GM23338 (cell line): ENCODE measurements around the gene AOAH. TPM values are rescaled to one million over a fixed set of nuclear protein-coding genes. Genes with fewer than 3 reads are reported as not detected.

Experiments
- ATAC-seq: fragments of 200-7000 bp; cut with Tn5 transposase; 3 replicates; pipeline ENCODE4 v1.9.1; 2020
- DNase-seq: peaks from one replicate; pipeline ENCODE4 v3.0.0-alpha.2; 2015; ENCODE audit warnings: low spot score
- H2AFZ ChIP-seq: fragments of 200-600 bp; sonication (generic); 2 replicates; pipeline ENCODE4 v1.8.0; 2016; ENCODE audit warnings: antibody characterized with exemption, mild to moderate bottlenecking, moderate library complexity
- H3F3A ChIP-seq: fragments of 200-600 bp; sonication (generic); replicated peaks from 2 replicates; pipeline ENCODE4 v1.8.0; 2017; ENCODE audit warnings: antibody characterized with exemption, mixed run types, low read depth
- H3K27ac ChIP-seq: fragments of 200-600 bp; sonication (generic); 2 replicates; pipeline ENCODE4 v1.6.1; 2016; ENCODE audit warnings: low read depth
- H3K27me3 ChIP-seq: fragments of 200-600 bp; sonication (generic); 2 replicates; pipeline ENCODE4 v1.8.0; 2016; ENCODE audit warnings: mild to moderate bottlenecking, mixed run types, moderate library complexity; ENCODE audit not compliant: insufficient read depth
- H3K36me3 ChIP-seq: fragments of 200-600 bp; sonication (generic); 2 replicates; pipeline ENCODE4 v1.8.0; 2016; ENCODE audit warnings: mild to moderate bottlenecking; ENCODE audit not compliant: insufficient read depth
- H3K4me1 ChIP-seq: fragments of 200-600 bp; sonication (generic); 2 replicates; pipeline ENCODE4 v1.8.0; 2016; ENCODE audit warnings: mild to moderate bottlenecking, moderate library complexity; ENCODE audit not compliant: insufficient read depth
- H3K4me2 ChIP-seq: fragments of 200-600 bp; sonication (generic); 2 replicates; pipeline ENCODE4 v1.7.1; 2017; ENCODE audit warnings: mixed run types
- H3K4me3 ChIP-seq: fragments of 200-600 bp; sonication (generic); 2 replicates; pipeline ENCODE4 v1.6.1; 2016; ENCODE audit warnings: mixed run types
- H3K79me2 ChIP-seq: fragments of 200-600 bp; sonication (generic); replicated peaks from 2 replicates; pipeline ENCODE4 v1.8.0; 2017; ENCODE audit warnings: mild to moderate bottlenecking; ENCODE audit not compliant: insufficient read depth
- H3K9me2 ChIP-seq: fragments of 200-600 bp; sonication (generic); 2 replicates; pipeline ENCODE4 v1.8.0; 2017; ENCODE audit not compliant: insufficient read depth
- H4K20me1 ChIP-seq: fragments of 200-600 bp; sonication (generic); replicated peaks from 2 replicates; pipeline ENCODE4 v1.8.0; 2017; ENCODE audit warnings: mild to moderate bottlenecking; ENCODE audit not compliant: insufficient read depth
- H3K27ac Mint-ChIP-seq: 2 replicates; pipeline ENCODE4 v1.8.0; 2020; ENCODE audit warnings: inconsistent platforms, mild to moderate bottlenecking, moderate library complexity, mixed read lengths
- H3K27me3 Mint-ChIP-seq: 3 replicates; pipeline ENCODE4 v1.8.0; 2022; ENCODE audit warnings: low read depth, mild to moderate bottlenecking, moderate library complexity, mixed read lengths, inconsistent platforms; ENCODE audit not compliant: insufficient read depth, poor library complexity
- H3K36me3 Mint-ChIP-seq: 3 replicates; pipeline ENCODE4 v1.8.0; 2021; ENCODE audit warnings: low read depth, mild to moderate bottlenecking, inconsistent platforms, moderate library complexity, mixed read lengths
- H3K4me1 Mint-ChIP-seq: 3 replicates; pipeline ENCODE4 v1.8.0; 2020; ENCODE audit warnings: mild to moderate bottlenecking, inconsistent platforms, mixed read lengths
- H3K4me3 Mint-ChIP-seq: 3 replicates; pipeline ENCODE4 v1.8.0; 2021; ENCODE audit warnings: moderate library complexity, mild to moderate bottlenecking, inconsistent platforms, mixed read lengths
- H3K9me3 Mint-ChIP-seq: 3 replicates; pipeline ENCODE4 v1.8.0; 2020; ENCODE audit warnings: moderate library complexity, mild to moderate bottlenecking, inconsistent platforms, mixed read lengths
- CREB1 ChIP-seq: fragments of 250-450 bp; sonication (Bioruptor Pico); IDR thresholded peaks from 2 replicates; pipeline ENCODE4 v1.5.0; 2020; ENCODE audit warnings: low read depth, mild to moderate bottlenecking, moderate library complexity
- CTCF ChIP-seq, 2 experiments: fragments of 200-600 bp in 1 of 2; sonication (generic) in 1 of 2; conservative IDR thresholded peaks; 2 replicates each; pipeline versions ENCODE4 v1.5.1 to v1.6.1; 2016 to 2017; ENCODE audit warnings: antibody characterized with exemption in 2 of 2, low read depth in 2 of 2, mild to moderate bottlenecking in 2 of 2, moderate library complexity in 1 of 2
- EZH2 ChIP-seq: fragments of 200-600 bp; sonication (generic); IDR thresholded peaks from one replicate; pipeline ENCODE4 v1.8.0; 2017; ENCODE audit warnings: antibody characterized with exemption, mild to moderate bottlenecking, low read depth; ENCODE audit not compliant: unreplicated experiment
- EZH2phosphoT487 ChIP-seq: fragments of 200-600 bp; sonication (generic); IDR thresholded peaks from one replicate; pipeline ENCODE4 v1.8.1; 2018; ENCODE audit warnings: antibody characterized with exemption; ENCODE audit not compliant: unreplicated experiment
- NANOG ChIP-seq: IDR thresholded peaks from 2 replicates; pipeline ENCODE4 v1.6.1; 2016; ENCODE audit warnings: antibody characterized with exemption, borderline replicate concordance
- POLR2AphosphoS5 ChIP-seq: IDR thresholded peaks from 2 replicates; pipeline ENCODE4 v1.6.1; 2016; ENCODE audit warnings: antibody characterized with exemption, low read depth
- STAT1 ChIP-seq: IDR thresholded peaks from one replicate; pipeline ENCODE4 v1.6.1; 2016; ENCODE audit warnings: antibody characterized with exemption; ENCODE audit not compliant: unreplicated experiment
- ZNF114 ChIP-seq: fragments of 250-450 bp; sonication (Bioruptor Pico); IDR thresholded peaks from 2 replicates; pipeline ENCODE4 v1.5.0; 2020; ENCODE audit warnings: mild to moderate bottlenecking, moderate library complexity
- ZNF331 ChIP-seq: fragments of 250-450 bp; sonication (Bioruptor Pico); IDR thresholded peaks from 2 replicates; pipeline ENCODE4 v1.5.0; 2020; ENCODE audit warnings: low read depth, mild to moderate bottlenecking, moderate library complexity
- polyA plus RNA-seq: library from polyadenylated mRNA; unstranded; fragments of >200 nt; fragmentation: Nextera tagmentation; extraction: Ambion mirVana; gene quantifications from 2 replicates; pipeline ENCODE4 v1.2.1, GENCODE V29; 2016
- total RNA-seq: library from RNA; depleted of rRNA; stranded (reverse); fragments of >200 nt; shearing (Covaris generic); gene quantifications from 2 replicates; pipeline ENCODE4 v1.2.3, GENCODE V29; 2014
- TF ChIP-seq, protein P1 (sequence below): IDR thresholded peaks from 2 replicates; pipeline ENCODE4 v1.6.1; 2016; ENCODE audit warnings: antibody characterized with exemption
- TF ChIP-seq, protein P2 (sequence below): IDR thresholded peaks from one replicate; pipeline ENCODE4 v1.6.1; 2018; ENCODE audit warnings: antibody characterized with exemption; ENCODE audit not compliant: unreplicated experiment

AOAH gene
- total and polyA plus RNA-seq, 2 experiments from 2014 or later = not detected

- TF ChIP-seq, protein P1, sequence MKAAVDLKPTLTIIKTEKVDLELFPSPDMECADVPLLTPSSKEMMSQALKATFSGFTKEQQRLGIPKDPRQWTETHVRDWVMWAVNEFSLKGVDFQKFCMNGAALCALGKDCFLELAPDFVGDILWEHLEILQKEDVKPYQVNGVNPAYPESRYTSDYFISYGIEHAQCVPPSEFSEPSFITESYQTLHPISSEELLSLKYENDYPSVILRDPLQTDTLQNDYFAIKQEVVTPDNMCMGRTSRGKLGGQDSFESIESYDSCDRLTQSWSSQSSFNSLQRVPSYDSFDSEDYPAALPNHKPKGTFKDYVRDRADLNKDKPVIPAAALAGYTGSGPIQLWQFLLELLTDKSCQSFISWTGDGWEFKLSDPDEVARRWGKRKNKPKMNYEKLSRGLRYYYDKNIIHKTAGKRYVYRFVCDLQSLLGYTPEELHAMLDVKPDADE = no peak
- TF ChIP-seq, protein P2, sequence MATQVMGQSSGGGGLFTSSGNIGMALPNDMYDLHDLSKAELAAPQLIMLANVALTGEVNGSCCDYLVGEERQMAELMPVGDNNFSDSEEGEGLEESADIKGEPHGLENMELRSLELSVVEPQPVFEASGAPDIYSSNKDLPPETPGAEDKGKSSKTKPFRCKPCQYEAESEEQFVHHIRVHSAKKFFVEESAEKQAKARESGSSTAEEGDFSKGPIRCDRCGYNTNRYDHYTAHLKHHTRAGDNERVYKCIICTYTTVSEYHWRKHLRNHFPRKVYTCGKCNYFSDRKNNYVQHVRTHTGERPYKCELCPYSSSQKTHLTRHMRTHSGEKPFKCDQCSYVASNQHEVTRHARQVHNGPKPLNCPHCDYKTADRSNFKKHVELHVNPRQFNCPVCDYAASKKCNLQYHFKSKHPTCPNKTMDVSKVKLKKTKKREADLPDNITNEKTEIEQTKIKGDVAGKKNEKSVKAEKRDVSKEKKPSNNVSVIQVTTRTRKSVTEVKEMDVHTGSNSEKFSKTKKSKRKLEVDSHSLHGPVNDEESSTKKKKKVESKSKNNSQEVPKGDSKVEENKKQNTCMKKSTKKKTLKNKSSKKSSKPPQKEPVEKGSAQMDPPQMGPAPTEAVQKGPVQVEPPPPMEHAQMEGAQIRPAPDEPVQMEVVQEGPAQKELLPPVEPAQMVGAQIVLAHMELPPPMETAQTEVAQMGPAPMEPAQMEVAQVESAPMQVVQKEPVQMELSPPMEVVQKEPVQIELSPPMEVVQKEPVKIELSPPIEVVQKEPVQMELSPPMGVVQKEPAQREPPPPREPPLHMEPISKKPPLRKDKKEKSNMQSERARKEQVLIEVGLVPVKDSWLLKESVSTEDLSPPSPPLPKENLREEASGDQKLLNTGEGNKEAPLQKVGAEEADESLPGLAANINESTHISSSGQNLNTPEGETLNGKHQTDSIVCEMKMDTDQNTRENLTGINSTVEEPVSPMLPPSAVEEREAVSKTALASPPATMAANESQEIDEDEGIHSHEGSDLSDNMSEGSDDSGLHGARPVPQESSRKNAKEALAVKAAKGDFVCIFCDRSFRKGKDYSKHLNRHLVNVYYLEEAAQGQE = no peak
Observed at GRCh38 chr7:36712015-36712414, 12.3 kb downstream of the AOAH start (continued).

DNA sequence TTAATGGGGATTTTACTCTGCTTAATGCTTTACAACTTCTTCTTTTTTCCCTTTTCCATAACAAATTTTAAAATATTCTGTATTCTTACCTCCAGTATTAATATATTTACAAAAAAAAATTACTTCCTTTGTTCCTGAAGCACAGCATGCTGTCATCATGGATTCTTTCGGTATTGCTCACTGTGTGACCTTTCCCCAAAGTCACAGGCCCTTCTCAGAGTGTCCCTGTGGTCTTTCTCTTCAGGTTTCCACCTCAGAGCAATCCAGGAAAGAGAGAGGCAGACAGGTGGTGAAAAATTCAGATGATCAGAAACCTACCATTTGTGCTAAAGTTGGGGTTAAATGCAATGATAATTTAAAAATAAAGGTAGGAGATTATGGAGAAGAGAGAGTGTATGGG lies 13.0 kb downstream of the AOAH start:
- peaks cover under 1% of the 10 kb centered on the region; the same call in 1 of the 3 replicates for H3K9me3 Mint-ChIP-seq
- H3K27me3 ChIP-seq = no peaks in the 10 kb centered on the region
- ATAC-seq (no peak), DNase-seq (no peak)
- H3K36me3 ChIP-seq = no peaks in the 10 kb centered on the region
- no peaks in the 10 kb centered on the region for H3F3A ChIP-seq
- H3K27me3 Mint-ChIP-seq = no peaks in the 10 kb centered on the region
- H3K9me2 ChIP-seq = no peaks in the 10 kb centered on the region
- H3K4me1 Mint-ChIP-seq = peaks cover 13% of the 10 kb centered on the region
- no peak overlapping the region for H3K4me2 ChIP-seq
- H3K4me3 ChIP-seq = no peak overlapping the region
- H2AFZ ChIP-seq = peak overlapping the region; percentile 63; the same call in 1 of the 2 replicates
- no peak overlapping the region for H3K27ac ChIP-seq
- H3K27ac Mint-ChIP-seq = no peak overlapping the region; the same call in 1 of the 2 replicates
- H3K36me3 Mint-ChIP-seq = no peaks in the 10 kb centered on the region
- no peak overlapping the region for H3K4me3 Mint-ChIP-seq
- H3K4me1 ChIP-seq = peaks cover 3% of the 10 kb centered on the region
- no peaks in the 10 kb centered on the region for H4K20me1 ChIP-seq
- no peaks in the 10 kb centered on the region for H3K79me2 ChIP-seq
- no peak for TF ChIP-seq NANOG
- no peak for TF ChIP-seq POLR2AphosphoS5
- no peak for TF ChIP-seq CTCF (conservative IDR thresholded peaks at IDR 0.05; ENCODE audit: low read depth in 2 of 2)
- TF ChIP-seq EZH2phosphoT487 = no peak
- no peak for TF ChIP-seq ZNF331
- no peak for TF ChIP-seq EZH2
- no peak for TF ChIP-seq CREB1
- TF ChIP-seq, protein P2 = no peak
- no peak for TF ChIP-seq STAT1
- no peak for TF ChIP-seq ZNF114 (CRISPR knock-in tag)
